Measurements from ENCODE around the gene SEC22B.
"Not testable (repeated sequence)": the region's sequence is repeated elsewhere in the genome, so short reads cannot be mapped to it uniquely, and the experiment has no call there.

The SEC22B gene

DNA sequence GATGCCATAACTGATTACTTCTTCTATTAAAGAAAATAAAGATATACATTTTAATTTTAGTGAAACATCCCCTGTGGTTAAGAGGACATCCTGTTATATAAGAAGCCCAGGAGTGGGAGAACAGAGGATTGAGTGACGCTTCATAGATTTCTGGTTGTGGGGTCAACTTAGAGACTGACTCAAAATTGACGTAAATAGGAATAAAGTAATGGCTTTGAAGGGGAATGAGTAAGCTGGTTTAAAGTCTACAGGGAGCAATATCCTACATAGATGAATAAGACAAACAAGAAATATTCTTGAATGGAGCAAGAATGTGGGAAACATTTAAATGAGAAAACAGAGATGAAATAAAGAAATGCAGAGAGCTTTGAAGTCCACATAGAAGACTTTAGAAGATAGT is 60.2 kb downstream of the SEC22B start:
- DNase-seq (ENCODE audit: low spot score): not testable (repeated sequence)

DNA sequence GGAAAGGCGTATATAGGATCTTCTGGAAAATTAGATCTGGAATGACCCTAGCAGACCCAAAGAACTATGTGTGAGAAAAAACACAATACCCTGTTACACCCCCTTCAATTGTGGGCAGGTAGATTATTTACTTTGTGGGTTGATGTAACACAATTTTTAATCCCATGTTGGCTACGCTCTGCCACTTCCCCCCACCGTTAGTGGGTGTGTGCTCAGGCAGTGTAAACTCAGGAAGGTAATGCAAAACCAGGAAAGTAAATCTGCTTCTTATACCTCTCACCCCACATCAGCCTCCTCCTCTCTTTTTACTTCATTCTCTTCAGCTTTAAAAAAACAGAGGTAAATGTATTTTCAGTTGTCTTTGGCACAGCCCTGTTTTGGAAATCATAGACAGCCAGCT is 63.2 kb downstream of the SEC22B start:
- not testable (repeated sequence) for DNase-seq (ENCODE audit: low spot score)

DNA sequence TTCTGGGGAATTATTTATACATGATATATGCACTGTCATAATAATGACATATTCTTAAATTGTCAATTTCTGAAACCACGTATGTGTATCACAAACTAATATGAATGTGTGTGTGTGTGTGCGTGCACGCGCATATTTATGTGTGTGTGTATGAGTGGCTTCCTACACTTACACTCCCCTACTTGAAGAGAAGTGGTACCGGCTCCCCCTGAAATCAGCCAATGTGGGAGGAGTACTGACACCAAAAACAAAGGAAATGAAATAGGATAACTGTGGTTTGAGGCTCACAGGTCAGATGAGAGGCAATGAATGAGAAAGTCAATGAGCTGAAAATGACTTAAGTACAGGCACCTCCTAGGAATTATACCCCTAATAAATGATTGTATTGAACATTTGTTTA is 64.1 kb downstream of the SEC22B start:
- DNase-seq (ENCODE audit: low spot score): peak; percentile 14

DNA sequence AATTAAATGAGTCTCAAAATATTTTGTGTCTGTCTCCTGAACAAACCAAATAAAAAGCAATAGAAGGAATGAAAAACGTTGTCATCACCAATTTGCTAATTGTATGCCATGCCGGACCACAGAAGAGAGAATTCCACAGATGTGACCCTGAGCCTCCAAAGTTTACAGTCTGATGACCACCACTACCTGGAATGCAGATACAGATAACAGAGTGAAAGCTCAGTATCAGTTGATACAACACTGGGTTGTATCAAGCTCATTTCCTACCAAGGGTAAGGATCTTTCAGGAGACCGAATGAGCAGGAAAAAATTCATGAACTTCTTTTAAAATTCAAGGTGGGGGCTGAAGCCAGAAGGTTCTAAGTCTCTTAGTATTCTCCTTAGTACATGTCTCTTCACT is 64.5 kb downstream of the SEC22B start:
- not testable (repeated sequence) for DNase-seq (ENCODE audit: low spot score)

DNA sequence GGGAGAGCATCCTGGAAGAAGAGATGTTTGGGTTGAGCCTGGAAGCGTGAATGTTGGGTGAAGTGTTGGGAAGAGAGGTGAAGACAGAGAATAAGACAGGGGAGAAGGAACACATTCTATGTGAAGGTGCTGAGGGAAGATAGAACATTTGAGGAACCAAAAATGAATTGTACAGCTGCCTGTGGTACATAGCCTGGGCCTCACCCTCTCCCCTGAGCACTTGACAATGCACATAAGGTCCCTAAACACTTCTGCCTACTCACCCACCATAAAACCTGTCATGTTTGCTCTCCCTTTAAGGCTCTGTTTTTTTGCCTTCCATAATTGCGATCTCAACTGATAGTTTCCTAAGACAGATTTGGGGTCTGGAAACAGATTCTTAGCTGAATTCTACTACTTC is 65.3 kb downstream of the SEC22B start:
- DNase-seq (ENCODE audit: low spot score): not testable (repeated sequence)

DNA sequence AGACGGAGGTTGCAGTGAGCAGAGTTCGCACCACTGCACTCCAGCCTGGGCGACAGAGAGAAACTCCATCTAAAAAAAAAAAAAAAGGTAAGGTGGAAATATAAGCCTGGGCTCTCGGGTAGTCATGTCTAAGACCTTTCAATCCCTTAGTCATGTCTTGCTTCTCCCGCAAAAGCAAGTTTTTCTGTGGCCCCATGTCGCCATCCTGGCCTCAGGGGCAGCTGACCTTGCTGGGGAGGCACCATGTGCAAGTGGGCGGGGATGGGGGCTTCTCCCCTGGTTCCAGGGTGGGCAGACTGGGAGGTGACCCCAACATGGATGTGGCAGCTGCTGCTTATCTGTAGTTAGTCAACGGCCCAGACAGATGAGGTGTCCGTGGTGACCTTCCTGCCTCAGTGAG is 66.7 kb downstream of the SEC22B start:
- not testable (repeated sequence) for DNase-seq (ENCODE audit: low spot score)

DNA sequence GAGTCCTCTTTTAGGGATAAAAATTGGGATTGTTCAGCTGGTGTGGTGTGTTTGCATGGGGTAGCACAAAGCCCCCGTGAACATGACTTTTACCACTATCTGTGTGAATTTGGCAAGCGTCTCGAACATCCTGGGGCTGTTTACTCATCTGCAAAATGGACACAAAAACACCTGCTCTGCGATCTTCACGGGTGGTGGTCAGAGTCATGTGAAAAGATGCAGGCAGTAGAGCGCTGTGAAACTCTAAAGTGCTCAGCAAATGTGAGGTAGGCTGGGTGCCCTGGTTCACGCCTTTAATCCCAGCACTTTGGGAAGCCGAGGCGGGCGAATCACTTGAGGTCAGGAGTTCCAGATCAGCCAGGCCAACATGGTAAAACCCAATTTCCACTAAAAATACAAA is 67.1 kb downstream of the SEC22B start:
- DNase-seq (ENCODE audit: low spot score): not testable (repeated sequence)

DNA sequence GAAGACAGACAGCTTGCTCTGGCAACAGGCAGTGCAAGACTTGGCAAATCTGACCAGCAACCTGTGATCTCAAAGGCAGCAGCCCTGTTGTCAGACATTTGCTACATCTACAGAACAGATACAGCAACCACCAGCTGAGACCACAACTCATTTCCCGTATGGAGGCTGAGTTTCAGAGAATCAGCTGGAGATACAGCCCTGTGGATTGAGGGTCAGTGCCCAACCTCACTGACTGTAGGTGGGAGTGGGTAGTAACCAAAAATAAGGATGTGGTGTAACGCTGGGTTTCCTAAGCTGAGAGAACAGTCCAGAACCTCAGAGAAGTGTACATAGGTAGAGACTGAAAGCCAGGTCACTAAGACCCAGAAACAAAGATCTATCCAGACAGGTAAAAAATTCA is 71.0 kb downstream of the SEC22B start:
- not testable (repeated sequence) for DNase-seq (ENCODE audit: low spot score)

DNA sequence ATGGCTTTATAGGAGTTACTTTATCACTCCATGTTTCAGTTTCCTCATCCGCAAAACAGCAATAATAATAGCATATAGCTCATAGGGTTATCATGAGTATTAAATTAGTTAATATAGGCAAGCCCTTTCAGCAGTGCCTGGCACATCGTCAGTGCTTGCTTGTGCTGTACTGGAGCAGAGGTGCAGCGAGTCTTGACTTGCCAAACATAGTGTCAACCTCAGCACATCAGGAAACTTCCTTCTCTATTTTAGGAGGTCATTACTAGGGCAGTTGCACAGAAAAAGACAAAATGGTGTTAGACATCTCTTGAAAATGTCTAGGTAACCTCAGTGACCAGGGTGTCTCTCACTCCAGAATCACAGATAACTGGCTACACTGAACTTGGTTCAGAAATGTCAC is 72.6 kb downstream of the SEC22B start:
- DNase-seq (ENCODE audit: low spot score): not testable (repeated sequence)

DNA sequence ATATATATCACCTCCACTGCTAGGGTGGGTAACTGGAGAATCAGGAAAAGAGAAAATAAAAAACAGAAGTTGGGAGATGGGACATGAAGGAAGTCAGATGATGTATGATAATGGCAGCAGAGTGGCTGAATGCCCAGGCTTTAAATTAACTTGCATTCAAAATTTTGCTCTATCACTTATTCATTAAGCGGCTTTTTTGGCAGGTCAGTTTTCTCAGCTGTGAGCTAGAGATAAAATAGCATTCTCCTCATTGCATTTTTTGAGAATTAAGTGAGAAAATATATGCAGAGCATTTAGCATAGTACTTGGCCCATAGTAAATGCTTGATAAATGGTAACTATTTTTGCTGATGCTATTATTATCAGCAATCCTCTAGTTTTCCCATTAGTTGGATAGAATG is 74.7 kb downstream of the SEC22B start:
- DNase-seq (ENCODE audit: low spot score): not testable (repeated sequence)

Data from kidney tubule cell (primary cell).